ENCODE measurements around the gene SNX10. TPM values are rescaled to one million over a fixed set of nuclear protein-coding genes. Genes with fewer than 3 reads are reported as not detected.

Gene SNX10
- total and polyA plus RNA-seq, 2 of the 4 experiments (the other 2 are of a cell fraction): not detected

- Histone ChIP-seq H3K23ac (ENCODE audit: low read depth, low read length) (no peak overlapping the region), H4K5ac (ENCODE audit: low read depth, low read length) (no peak overlapping the region), H2BK120ac (ENCODE audit: low read depth, low read length) (no peak overlapping the region), H3K9ac (ENCODE audit: low read depth, low read length) (no peak overlapping the region), H3K4ac (ENCODE audit: low read depth, low read length) (no peak overlapping the region), H3K14ac (replicated peaks; ENCODE audit: low read depth, low read length) (no peak overlapping the region), H2AK9ac (replicated peaks; ENCODE audit: low read depth, low read length, poor library complexity) (no peak overlapping the region), H3K56ac (ENCODE audit: extremely low read depth, insufficient read depth, low read length) (no peak overlapping the region), H2AK5ac (ENCODE audit: low read depth, low read length) (no peak overlapping the region), H3K9me3 (ENCODE audit: control insufficient read depth, insufficient read depth, low read length) (no peaks in the 10 kb centered on the region), H4K8ac (ENCODE audit: low read depth in 2 of 2, low read length in 2 of 2) (no peak overlapping the region), H3K4me3 (ENCODE audit: insufficient read depth, low read depth, low read length) (no peak overlapping the region), H2BK5ac (ENCODE audit: low read depth, low read length, poor library complexity, severe bottlenecking) (no peak overlapping the region), H2BK15ac (ENCODE audit: low read depth, low read length) (no peak overlapping the region), H3K4me1 (ENCODE audit: control insufficient read depth, insufficient read depth, low read length) (no peaks in the 10 kb centered on the region), H3K9me1 (ENCODE audit: insufficient read depth, low read length) (no peaks in the 10 kb centered on the region), H3K4me2 (ENCODE audit: low read depth, low read length) (no peak overlapping the region), H3K18ac (ENCODE audit: low read depth, low read length) (no peak overlapping the region), H2BK20ac (ENCODE audit: low read depth, low read length) (no peak overlapping the region), H3K27ac (ENCODE audit: insufficient read depth, low read length) (no peak overlapping the region), H4K20me1 (ENCODE audit: insufficient read depth, low read length) (no peaks in the 10 kb centered on the region), H3K79me1 (ENCODE audit: low read depth in 1 of 2, low read length in 2 of 2) (no peaks in the 10 kb centered on the region), H3K27me3 (ENCODE audit: control insufficient read depth, insufficient read depth, low read length) (no peaks in the 10 kb centered on the region), H4K91ac (ENCODE audit: insufficient read depth, low read depth, low read length) (no peak overlapping the region), H3K36me3 (ENCODE audit: control insufficient read depth, insufficient read depth, low read length) (no peaks in the 10 kb centered on the region), H2AFZ (replicated peaks; ENCODE audit: low read length, poor library complexity) (no peak overlapping the region)
- in situ Hi-C loops (cut with MboI; ENCODE audit: low sequenced_read_pairs) (no loop called here), dilution Hi-C loops (cut with HindIII; ENCODE audit: low sequenced_read_pairs, unreplicated experiment) (no loop called here), intact Hi-C loops (cut with micrococcal nuclease) (no loop called here)
- no CpG with 5 or more reads among the region's 2 CpGs for WGBS, 2 experiments (ENCODE audit: extremely low coverage in 2 of 2, insufficient read length in 1 of 2)
- POLR2A ChIA-PET (ENCODE audit: unreplicated experiment): no interaction called here
- ATAC-seq (ENCODE audit: low read depth) (no peak), DNase-seq (no peak)
- TF ChIP-seq BHLHE40 (IDR thresholded peaks at IDR 0.05; ENCODE audit: low read depth, low read length) (no peak), RFX5 (IDR thresholded peaks at IDR 0.05; ENCODE audit: low read depth, low read length) (no peak), CTCF (conservative IDR thresholded peaks at IDR 0.05; ENCODE audit: low read depth, low read length) (no peak), POLR2A (IDR thresholded peaks at IDR 0.05; ENCODE audit: low read depth, low read length) (no peak), NFE2L2 (IDR thresholded peaks at IDR 0.05; ENCODE audit: low read depth, low read length) (no peak)
- BruUV-seq (replicated peaks): no TSS peak
- CTCF ChIA-PET: no interaction called here
Measured at GRCh38 chr7:26343837-26344236, 52.2 kb downstream of the SNX10 start.

All from IMR-90 (cell line).